CD1c-positive myeloid dendritic cell (primary cell): ENCODE results near the gene CDK12.
"Not testable (repeated sequence)": the region's sequence is repeated elsewhere in the genome, so short reads cannot be mapped to it uniquely, and the experiment has no call there.

Experiments used
- DNase-seq: peaks from one replicate; pipeline ENCODE4 v3.0.0-alpha.2; 2016; ENCODE audit errors: extremely low spot score

CDK12 gene

GRCh38 chr17:39496921-39497320 lies 35.6 kb downstream of the CDK12 start:
- not testable (repeated sequence) for DNase-seq

GRCh38 chr17:39507511-39507910 lies 46.2 kb downstream of the CDK12 start:
- DNase-seq: no peak

- DNase-seq: no peak
Measured at GRCh38 chr17:39508987-39509386, 47.7 kb downstream of the CDK12 start.

- DNase-seq: no peak
Measured at GRCh38 chr17:39513309-39513708, 52.0 kb downstream of the CDK12 start.

GRCh38 chr17:39513915-39514314 lies 52.6 kb downstream of the CDK12 start:
- DNase-seq: no peak

GRCh38 chr17:39517224-39517623 lies 55.9 kb downstream of the CDK12 start:
- DNase-seq: no peak

GRCh38 chr17:39525801-39526506 lies 64.7 kb downstream of the CDK12 start:
- no peak for DNase-seq

- peak; percentile 24 for DNase-seq
Measured at GRCh38 chr17:39527220-39527813, 66.0 kb downstream of the CDK12 start.

- no peak for DNase-seq
Measured at GRCh38 chr17:39529455-39529854, 68.2 kb downstream of the CDK12 start.

GRCh38 chr17:39530513-39530912 lies 69.2 kb downstream of the CDK12 start:
- DNase-seq: no peak

- DNase-seq: no peak
Measured at GRCh38 chr17:39531252-39531651, 70.0 kb downstream of the CDK12 start.

- no peak for DNase-seq
Measured at GRCh38 chr17:39533891-39534290, 72.6 kb downstream of the CDK12 start.

- no peak for DNase-seq
Measured at GRCh38 chr17:39534768-39535405, 73.6 kb downstream of the CDK12 start.

- no peak for DNase-seq
Measured at GRCh38 chr17:39536468-39536867, 75.2 kb downstream of the CDK12 start.

- not testable (repeated sequence) for DNase-seq
Measured at GRCh38 chr17:39537364-39537763, 76.1 kb downstream of the CDK12 start.

GRCh38 chr17:39538866-39539265 lies 77.6 kb downstream of the CDK12 start:
- DNase-seq: peak; percentile 76

- DNase-seq: no peak
Measured at GRCh38 chr17:39540611-39541010, 79.3 kb downstream of the CDK12 start.

GRCh38 chr17:39541652-39542051 lies 80.4 kb downstream of the CDK12 start:
- DNase-seq: no peak

- DNase-seq: no peak
Measured at GRCh38 chr17:39543176-39543575, 81.9 kb downstream of the CDK12 start.

GRCh38 chr17:39543664-39544063 lies 82.4 kb downstream of the CDK12 start:
- DNase-seq: no peak

GRCh38 chr17:39544361-39544760 lies 83.1 kb downstream of the CDK12 start:
- DNase-seq: not testable (repeated sequence)

- DNase-seq: peak; percentile 76
Measured at GRCh38 chr17:39547713-39548478, 86.6 kb downstream of the CDK12 start.
